ENCODE measurements around the gene DYDC1.
"Not testable (repeated sequence)": the region's sequence is repeated elsewhere in the genome, so short reads cannot be mapped to it uniquely, and the experiment has no call there.

DYDC1 gene

GRCh38 chr10:80365510-80365909, 9.0 kb upstream of the DYDC1 start:
- TF ChIP-seq POLR2A (IDR thresholded peaks at IDR 0.05; ENCODE audit: low read depth, low read length): no peak
- no peak for DNase-seq (ENCODE audit: insufficient read length, low spot score)
- FAIRE-seq: no peak

GRCh38 chr10:80359644-80360043, 3.1 kb upstream of the DYDC1 start:
- no peak for TF ChIP-seq POLR2A (IDR thresholded peaks at IDR 0.05; ENCODE audit: low read depth, low read length)
- no peak for DNase-seq (ENCODE audit: insufficient read length, low spot score)
- FAIRE-seq: no peak

- FAIRE-seq; DNase-seq (ENCODE audit: insufficient read length, low spot score): not testable (repeated sequence)
Observed at GRCh38 chr10:80358925-80359324, 2.4 kb upstream of the DYDC1 start.

DNA sequence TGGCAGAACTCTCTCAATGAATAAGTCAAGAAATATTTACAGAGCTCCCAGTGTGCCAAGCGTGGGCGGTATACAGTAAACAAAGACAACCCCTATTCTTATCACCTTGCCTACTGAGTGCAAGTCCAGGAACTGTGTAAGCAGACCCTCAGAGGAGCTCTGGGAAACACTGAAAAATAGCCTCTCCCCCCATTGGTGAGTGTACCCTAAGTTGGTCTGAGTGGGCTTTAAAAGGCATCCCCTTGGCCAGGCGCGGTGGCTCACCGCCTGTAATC, 1.2 kb upstream of the DYDC1 start:
- FAIRE-seq: no peak
- no peak for TF ChIP-seq POLR2A (IDR thresholded peaks at IDR 0.05; ENCODE audit: low read depth, low read length)
- DNase-seq (ENCODE audit: insufficient read length, low spot score): no peak

GRCh38 chr10:80356989-80357850, 665 bp upstream of the DYDC1 start:
- no peak for FAIRE-seq
- no peak for DNase-seq (ENCODE audit: insufficient read length, low spot score)
- no peak for TF ChIP-seq POLR2A (IDR thresholded peaks at IDR 0.05; ENCODE audit: low read depth, low read length)

GRCh38 chr10:80351220-80351619, 5.3 kb downstream of the DYDC1 start:
- no peak for TF ChIP-seq POLR2A (IDR thresholded peaks at IDR 0.05; ENCODE audit: low read depth, low read length)
- no peak for DNase-seq (ENCODE audit: insufficient read length, low spot score)
- no peak for FAIRE-seq

GRCh38 chr10:80350251-80350650, 6.3 kb downstream of the DYDC1 start:
- DNase-seq (ENCODE audit: insufficient read length, low spot score): no peak
- FAIRE-seq: no peak
- no peak for TF ChIP-seq POLR2A (IDR thresholded peaks at IDR 0.05; ENCODE audit: low read depth, low read length)

DNA sequence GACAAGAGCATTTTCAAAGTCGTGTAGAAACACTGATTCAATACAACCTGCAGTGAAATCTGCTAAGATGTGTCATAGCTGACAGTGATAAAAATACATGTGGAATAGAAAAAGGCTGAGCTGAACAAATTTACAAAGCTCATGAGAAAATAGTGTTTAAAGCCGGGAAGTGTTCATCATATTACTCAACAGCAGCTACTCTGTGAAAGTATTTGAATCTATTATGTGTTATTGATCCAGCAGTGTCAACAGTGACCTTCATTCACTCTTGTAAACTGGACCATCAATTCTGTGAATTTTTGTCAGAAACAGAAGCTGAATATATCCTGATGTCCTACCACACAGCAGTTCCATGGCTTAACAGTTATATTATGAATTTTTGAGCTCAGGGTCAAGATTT, 11.6 kb downstream of the DYDC1 start:
- no peak for DNase-seq (ENCODE audit: insufficient read length, low spot score)
- FAIRE-seq: no peak

GRCh38 chr10:80344276-80344675, 12.3 kb downstream of the DYDC1 start:
- DNase-seq (ENCODE audit: insufficient read length, low spot score) (no peak), FAIRE-seq (no peak)
- no peak for TF ChIP-seq POLR2A (IDR thresholded peaks at IDR 0.05; ENCODE audit: low read depth, low read length)

More for the DNA sequence above, 11.6 kb downstream of the DYDC1 start:
- TF ChIP-seq POLR2A (IDR thresholded peaks at IDR 0.05; ENCODE audit: low read depth, low read length): no peak

DNA sequence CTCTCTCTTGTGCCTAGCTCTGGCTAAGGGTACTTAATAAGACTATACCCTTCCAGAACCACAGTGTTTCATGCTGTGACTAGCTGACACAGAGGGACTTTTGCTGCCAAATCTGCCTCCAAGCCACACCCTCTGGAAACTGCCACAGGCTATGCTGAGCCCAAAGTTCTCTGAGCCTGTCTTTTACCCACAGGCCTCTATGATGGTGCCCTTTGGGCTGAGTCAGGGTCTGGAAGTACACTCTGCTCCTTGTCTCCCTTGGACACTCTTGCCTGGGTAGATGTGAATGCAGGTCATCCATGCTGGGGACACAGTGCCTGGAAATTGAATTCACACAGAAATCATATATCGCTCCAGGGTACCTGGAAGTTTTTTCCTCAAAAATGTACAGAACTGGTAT, 22.6 kb downstream of the DYDC1 start:
- no peak for FAIRE-seq
- TF ChIP-seq POLR2A (IDR thresholded peaks at IDR 0.05; ENCODE audit: low read depth, low read length): no peak
- DNase-seq (ENCODE audit: insufficient read length, low spot score): no peak

- DNase-seq (ENCODE audit: insufficient read length, low spot score): no peak
- no peak for TF ChIP-seq POLR2A (IDR thresholded peaks at IDR 0.05; ENCODE audit: low read depth, low read length)
Observed at GRCh38 chr10:80324891-80325364, 31.6 kb downstream of the DYDC1 start.

DNA sequence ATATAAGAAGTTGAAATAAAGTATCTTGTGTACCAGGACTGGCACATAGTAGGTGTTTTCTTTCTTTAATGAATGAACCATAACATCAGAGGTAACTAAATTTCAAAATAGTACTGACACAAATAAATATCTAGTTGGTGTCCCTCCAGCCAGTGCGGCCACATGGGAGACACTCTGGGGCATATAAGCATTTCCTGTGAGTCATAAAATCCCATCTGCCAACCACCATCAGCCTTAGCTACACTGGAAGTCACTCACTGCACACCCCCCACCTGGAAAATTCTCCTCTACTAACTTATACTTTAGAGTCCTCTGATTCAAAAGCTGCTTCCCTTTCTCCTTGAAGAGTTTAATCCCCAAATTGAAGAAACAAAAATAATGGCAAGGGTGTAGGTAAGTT, 32.5 kb downstream of the DYDC1 start:
- FAIRE-seq (peak; percentile 33), DNase-seq (ENCODE audit: insufficient read length, low spot score) (peak; percentile 39)
- TF ChIP-seq POLR2A (IDR thresholded peaks at IDR 0.05; ENCODE audit: low read depth, low read length): no peak

More at GRCh38 chr10:80324891-80325364, 31.6 kb downstream of the DYDC1 start:
- FAIRE-seq: no peak

DNA sequence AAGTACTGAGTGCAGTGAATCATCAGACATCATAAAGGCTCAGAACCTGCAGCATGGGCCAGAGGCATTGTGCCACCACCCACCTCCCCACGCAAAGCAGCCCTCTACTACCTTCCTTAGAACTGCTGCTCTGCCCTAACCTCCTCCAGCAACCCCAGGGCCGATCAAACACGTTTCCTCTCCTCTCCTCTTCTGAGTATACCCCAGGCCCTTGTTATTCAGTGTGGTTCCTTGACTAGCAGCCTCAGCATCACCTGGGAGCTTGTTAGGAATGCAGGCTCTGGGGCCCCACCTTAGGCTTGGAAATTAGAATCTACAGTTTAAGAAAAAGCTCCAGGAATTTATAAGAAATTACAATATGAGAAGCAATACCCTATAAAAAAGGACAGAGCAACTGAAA, 33.2 kb downstream of the DYDC1 start:
- TF ChIP-seq POLR2A (IDR thresholded peaks at IDR 0.05; ENCODE audit: low read depth, low read length): no peak
- DNase-seq (ENCODE audit: insufficient read length, low spot score) (no peak), FAIRE-seq (no peak)

GRCh38 chr10:80322711-80323110, 33.8 kb downstream of the DYDC1 start:
- TF ChIP-seq POLR2A (IDR thresholded peaks at IDR 0.05; ENCODE audit: low read depth, low read length): no peak
- FAIRE-seq (no peak), DNase-seq (ENCODE audit: insufficient read length, low spot score) (no peak)

DNA sequence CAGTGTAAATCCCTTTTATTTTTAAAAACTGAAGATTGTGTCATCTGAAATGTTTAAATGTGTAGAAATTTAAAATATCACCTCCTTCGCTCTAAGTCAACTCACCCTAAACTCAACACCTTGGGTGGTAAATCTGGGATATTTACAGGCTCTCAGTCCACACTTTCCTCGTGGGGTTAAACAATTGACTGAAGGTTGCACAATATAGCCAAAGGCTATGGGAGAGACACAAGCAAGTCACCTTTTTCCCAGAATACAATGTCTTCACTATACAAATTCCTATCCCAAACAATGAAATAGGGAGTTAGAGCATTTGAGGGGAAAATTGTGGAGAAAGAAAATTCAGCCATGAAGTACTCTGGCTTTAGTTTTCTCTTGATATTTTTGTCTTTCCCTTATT, 34.4 kb downstream of the DYDC1 start:
- DNase-seq (ENCODE audit: insufficient read length, low spot score) (no peak), FAIRE-seq (no peak)
- no peak for TF ChIP-seq POLR2A (IDR thresholded peaks at IDR 0.05; ENCODE audit: low read depth, low read length)

Data from H54 (cell line).